ENCODE results near the gene SURF6. TPM values are rescaled to one million over a fixed set of nuclear protein-coding genes. Genes with fewer than 3 reads are reported as not detected.
"Not testable (repeated sequence)": the region's sequence is repeated elsewhere in the genome, so short reads cannot be mapped to it uniquely, and the experiment has no call there.

SURF6 gene
- total RNA-seq, 1 donor from 2014 or later = 19.0 TPM

- intact Hi-C loops (cut with micrococcal nuclease) = no loop called here
Measured at GRCh38 chr9:133301253-133302230, 34.4 kb downstream of the SURF6 start.

GRCh38 chr9:133299996-133300395, 36.0 kb downstream of the SURF6 start:
- intact Hi-C loops (cut with micrococcal nuclease) = not testable (repeated sequence)

GRCh38 chr9:133294257-133294656, 41.7 kb downstream of the SURF6 start:
- intact Hi-C loops (cut with micrococcal nuclease) = no loop called here

- intact Hi-C loops (cut with micrococcal nuclease) = no loop called here
Measured at GRCh38 chr9:133290751-133291302, 45.2 kb downstream of the SURF6 start.

- intact Hi-C loops (cut with micrococcal nuclease) = no loop called here
Measured at GRCh38 chr9:133286523-133286922, 49.5 kb downstream of the SURF6 start.

GRCh38 chr9:133285252-133285775, 50.7 kb downstream of the SURF6 start:
- intact Hi-C loops (cut with micrococcal nuclease) = no loop called here

GRCh38 chr9:133284362-133284761, 51.6 kb downstream of the SURF6 start:
- intact Hi-C loops (cut with micrococcal nuclease) = no loop called here

- intact Hi-C loops (cut with micrococcal nuclease) = not testable (repeated sequence)
Measured at GRCh38 chr9:133283255-133284032, 52.5 kb downstream of the SURF6 start.

- intact Hi-C loops (cut with micrococcal nuclease) = no loop called here
Measured at GRCh38 chr9:133282464-133283238, 53.3 kb downstream of the SURF6 start.

- intact Hi-C loops (cut with micrococcal nuclease) = no loop called here
Measured at GRCh38 chr9:133280392-133280791, 55.6 kb downstream of the SURF6 start.

Other genes starting within 250 kb of the SURF6 start
- 65.7 and 70.0 TPM in 2 replicates for gene RALGDS, start 214.9 kb downstream of the SURF6 start, total RNA-seq
- 5.7 and 6.7 TPM in 2 replicates for gene GBGT1, start 172.3 kb downstream of the SURF6 start, total RNA-seq
- gene OBP2B, start 126.9 kb downstream of the SURF6 start, total RNA-seq = not detected in 2 replicates
- gene ABO, start 61.0 kb downstream of the SURF6 start, total RNA-seq = 2.0 and 3.2 TPM in 2 replicates
- gene MED22, start 11.9 kb upstream of the SURF6 start, total RNA-seq = 27.0 and 27.9 TPM in 2 replicates
- 2,139 and 2,222 TPM in 2 replicates for gene RPL7A, start 12.0 kb upstream of the SURF6 start, total RNA-seq
- 40.3 and 40.9 TPM in 2 replicates for gene SURF1, start 20.3 kb upstream of the SURF6 start, total RNA-seq
- 14.5 and 16.0 TPM in 2 replicates for gene SURF2, start 20.4 kb upstream of the SURF6 start, total RNA-seq
- gene SURF4, start 39.9 kb upstream of the SURF6 start, total RNA-seq = 203 and 205 TPM in 2 replicates
- 0.59 and 1.1 TPM in 2 replicates for gene STKLD1, start 40.2 kb upstream of the SURF6 start, total RNA-seq
- gene REXO4, start 81.8 kb upstream of the SURF6 start, total RNA-seq = 25.6 and 26.1 TPM in 2 replicates
- gene ADAMTS13, start 86.2 kb upstream of the SURF6 start, total RNA-seq = 2.3 TPM in 2 replicates
- gene CACFD1, start 123.8 kb upstream of the SURF6 start, total RNA-seq = 0.75 and 0.82 TPM in 2 replicates
- 2.6 and 2.7 TPM in 2 replicates for gene SLC2A6, start 142.9 kb upstream of the SURF6 start, total RNA-seq
- not detected in 2 replicates for gene MYMK, start 188.8 kb upstream of the SURF6 start, total RNA-seq
- not detected in 2 replicates for gene ADAMTSL2, start 198.5 kb upstream of the SURF6 start, total RNA-seq